Glomerular endothelial cell (primary cell): Measurements from ENCODE around the gene RBM27. TPM values are rescaled to one million over a fixed set of nuclear protein-coding genes. Genes with fewer than 3 reads are reported as not detected.
A peak's percentile ranks its signal among the peaks of the same experiment; 100 is the strongest.
"Not testable (repeated sequence)": the region's sequence is repeated elsewhere in the genome, so short reads cannot be mapped to it uniquely, and the experiment has no call there.

ENCODE experiments used
- DNase-seq: peaks from one replicate; pipeline ENCODE4 v3.0.0-alpha.2; 2011; ENCODE audit warnings: low read depth, low spot score; ENCODE audit errors: extremely low read depth
- total RNA-seq: library from RNA; depleted of rRNA; stranded (reverse); fragments of >200 nt; gene quantifications from 2 replicates; pipeline ENCODE4 v1.2.3, GENCODE V29; 2015

RBM27 gene
- 14.6 and 18.8 TPM in 2 replicates for total RNA-seq

GRCh38 chr5:146203011-146203871 lies at the start of gene RBM27:
Gene RBM27 (plus strand): TSS chr5:146203605. CDS start chr5:146203766, 161 bp downstream.
- peak; percentile 85 for DNase-seq

GRCh38 chr5:146158255-146158654 lies 45.1 kb upstream of the RBM27 start:
- no peak for DNase-seq

- no peak for DNase-seq
Observed at GRCh38 chr5:146164382-146164781, 39.0 kb upstream of the RBM27 start.

- no peak for DNase-seq
Observed at GRCh38 chr5:146165460-146165859, 37.9 kb upstream of the RBM27 start.

- no peak for DNase-seq
Observed at GRCh38 chr5:146165903-146166302, 37.5 kb upstream of the RBM27 start.

- no peak for DNase-seq
Observed at GRCh38 chr5:146169076-146169475, 34.3 kb upstream of the RBM27 start.

- not testable (repeated sequence) for DNase-seq
Observed at GRCh38 chr5:146173049-146173448, 30.4 kb upstream of the RBM27 start.

- no peak for DNase-seq
Observed at GRCh38 chr5:146173597-146173996, 29.8 kb upstream of the RBM27 start.

- DNase-seq = no peak
Observed at GRCh38 chr5:146176805-146177204, 26.6 kb upstream of the RBM27 start.

GRCh38 chr5:146179696-146180095 lies 23.7 kb upstream of the RBM27 start:
- DNase-seq = no peak

- not testable (repeated sequence) for DNase-seq
Observed at GRCh38 chr5:146183403-146183802, 20.0 kb upstream of the RBM27 start.

GRCh38 chr5:146185161-146185560 lies 18.2 kb upstream of the RBM27 start:
- DNase-seq = no peak

GRCh38 chr5:146188358-146188757 lies 15.0 kb upstream of the RBM27 start:
- DNase-seq = no peak

GRCh38 chr5:146192571-146193043 lies 10.8 kb upstream of the RBM27 start:
- DNase-seq = no peak

- DNase-seq = no peak
Observed at GRCh38 chr5:146193285-146193684, 10.1 kb upstream of the RBM27 start.

GRCh38 chr5:146194997-146195396 lies 8.4 kb upstream of the RBM27 start:
- DNase-seq = not testable (repeated sequence)

GRCh38 chr5:146196459-146197048 lies 6.9 kb upstream of the RBM27 start:
- no peak for DNase-seq

- no peak for DNase-seq
Observed at GRCh38 chr5:146199176-146199815, 4.1 kb upstream of the RBM27 start.

GRCh38 chr5:146201795-146202194 lies 1.6 kb upstream of the RBM27 start:
- DNase-seq = not testable (repeated sequence)

GRCh38 chr5:146203872-146204192 lies 427 bp downstream of the RBM27 start:
- no peak for DNase-seq

GRCh38 chr5:146205499-146206202 lies 2.2 kb downstream of the RBM27 start:
- no peak for DNase-seq
